ENCODE measurements around the gene SLC30A1. TPM values are rescaled to one million over a fixed set of nuclear protein-coding genes. Genes with fewer than 3 reads are reported as not detected.

SLC30A1 gene
- total and polyA plus RNA-seq, 2 of the 13 experiments (the other 11 are each of a cell fraction or from before 2014, with no cell fraction given), result 5.9 to 24.4 TPM

DNA sequence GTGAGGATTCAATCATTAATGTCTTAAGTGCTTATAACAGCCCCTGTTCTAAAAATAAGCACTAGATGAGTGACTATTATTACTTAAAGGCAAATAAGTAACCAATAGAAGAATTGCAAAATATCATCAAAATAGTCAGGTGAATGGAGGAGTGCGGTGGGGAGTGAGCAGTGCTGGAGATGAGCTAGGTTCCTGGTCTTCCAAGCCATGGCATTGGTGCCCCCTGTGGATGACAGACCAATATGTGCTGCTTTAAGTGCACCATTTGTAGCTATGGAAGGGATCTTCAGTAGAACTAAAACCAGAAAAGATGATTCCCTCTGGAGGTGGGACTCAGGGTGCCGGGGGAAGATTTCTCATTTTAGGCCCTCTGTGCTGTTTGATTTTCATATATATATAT is 46.1 kb upstream of the SLC30A1 start (continued):
- TF ChIP-seq, protein P1, sequence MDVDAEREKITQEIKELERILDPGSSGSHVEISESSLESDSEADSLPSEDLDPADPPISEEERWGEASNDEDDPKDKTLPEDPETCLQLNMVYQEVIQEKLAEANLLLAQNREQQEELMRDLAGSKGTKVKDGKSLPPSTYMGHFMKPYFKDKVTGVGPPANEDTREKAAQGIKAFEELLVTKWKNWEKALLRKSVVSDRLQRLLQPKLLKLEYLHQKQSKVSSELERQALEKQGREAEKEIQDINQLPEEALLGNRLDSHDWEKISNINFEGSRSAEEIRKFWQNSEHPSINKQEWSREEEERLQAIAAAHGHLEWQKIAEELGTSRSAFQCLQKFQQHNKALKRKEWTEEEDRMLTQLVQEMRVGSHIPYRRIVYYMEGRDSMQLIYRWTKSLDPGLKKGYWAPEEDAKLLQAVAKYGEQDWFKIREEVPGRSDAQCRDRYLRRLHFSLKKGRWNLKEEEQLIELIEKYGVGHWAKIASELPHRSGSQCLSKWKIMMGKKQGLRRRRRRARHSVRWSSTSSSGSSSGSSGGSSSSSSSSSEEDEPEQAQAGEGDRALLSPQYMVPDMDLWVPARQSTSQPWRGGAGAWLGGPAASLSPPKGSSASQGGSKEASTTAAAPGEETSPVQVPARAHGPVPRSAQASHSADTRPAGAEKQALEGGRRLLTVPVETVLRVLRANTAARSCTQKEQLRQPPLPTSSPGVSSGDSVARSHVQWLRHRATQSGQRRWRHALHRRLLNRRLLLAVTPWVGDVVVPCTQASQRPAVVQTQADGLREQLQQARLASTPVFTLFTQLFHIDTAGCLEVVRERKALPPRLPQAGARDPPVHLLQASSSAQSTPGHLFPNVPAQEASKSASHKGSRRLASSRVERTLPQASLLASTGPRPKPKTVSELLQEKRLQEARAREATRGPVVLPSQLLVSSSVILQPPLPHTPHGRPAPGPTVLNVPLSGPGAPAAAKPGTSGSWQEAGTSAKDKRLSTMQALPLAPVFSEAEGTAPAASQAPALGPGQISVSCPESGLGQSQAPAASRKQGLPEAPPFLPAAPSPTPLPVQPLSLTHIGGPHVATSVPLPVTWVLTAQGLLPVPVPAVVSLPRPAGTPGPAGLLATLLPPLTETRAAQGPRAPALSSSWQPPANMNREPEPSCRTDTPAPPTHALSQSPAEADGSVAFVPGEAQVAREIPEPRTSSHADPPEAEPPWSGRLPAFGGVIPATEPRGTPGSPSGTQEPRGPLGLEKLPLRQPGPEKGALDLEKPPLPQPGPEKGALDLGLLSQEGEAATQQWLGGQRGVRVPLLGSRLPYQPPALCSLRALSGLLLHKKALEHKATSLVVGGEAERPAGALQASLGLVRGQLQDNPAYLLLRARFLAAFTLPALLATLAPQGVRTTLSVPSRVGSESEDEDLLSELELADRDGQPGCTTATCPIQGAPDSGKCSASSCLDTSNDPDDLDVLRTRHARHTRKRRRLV (CRISPR knock-in tag; IDR thresholded peaks at IDR 0.05), result no peak
- no peak for TF ChIP-seq ZMAT3 (CRISPR knock-in tag; conservative IDR thresholded peaks at IDR 0.05)
- no peak for TF ChIP-seq ZNF816 (CRISPR knock-in tag; IDR thresholded peaks at IDR 0.05; ENCODE audit: borderline replicate concordance)
- no peak for TF ChIP-seq ZNF776 (CRISPR knock-in tag; IDR thresholded peaks at IDR 0.05)
- no peak for TF ChIP-seq ZKSCAN8 (CRISPR knock-in tag; IDR thresholded peaks at IDR 0.05; ENCODE audit: borderline replicate concordance)
- TF ChIP-seq MBD4 (IDR thresholded peaks at IDR 0.05; ENCODE audit: borderline replicate concordance, low read length), result no peak
- TF ChIP-seq MXI1 (IDR thresholded peaks at IDR 0.05; ENCODE audit: borderline replicate concordance, low read depth, low read length), result 0 out of 3 replicates have a peak, but pooled peaks have one; percentile 32
- TF ChIP-seq, protein P2, sequence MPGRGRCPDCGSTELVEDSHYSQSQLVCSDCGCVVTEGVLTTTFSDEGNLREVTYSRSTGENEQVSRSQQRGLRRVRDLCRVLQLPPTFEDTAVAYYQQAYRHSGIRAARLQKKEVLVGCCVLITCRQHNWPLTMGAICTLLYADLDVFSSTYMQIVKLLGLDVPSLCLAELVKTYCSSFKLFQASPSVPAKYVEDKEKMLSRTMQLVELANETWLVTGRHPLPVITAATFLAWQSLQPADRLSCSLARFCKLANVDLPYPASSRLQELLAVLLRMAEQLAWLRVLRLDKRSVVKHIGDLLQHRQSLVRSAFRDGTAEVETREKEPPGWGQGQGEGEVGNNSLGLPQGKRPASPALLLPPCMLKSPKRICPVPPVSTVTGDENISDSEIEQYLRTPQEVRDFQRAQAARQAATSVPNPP (CRISPR knock-in tag; IDR thresholded peaks at IDR 0.05), result no peak
- no peak for TF ChIP-seq ZNF430 (CRISPR knock-in tag; IDR thresholded peaks at IDR 0.05)
- no peak for TF ChIP-seq ZNF713 (CRISPR knock-in tag; IDR thresholded peaks at IDR 0.05)
- TF ChIP-seq, protein P3, sequence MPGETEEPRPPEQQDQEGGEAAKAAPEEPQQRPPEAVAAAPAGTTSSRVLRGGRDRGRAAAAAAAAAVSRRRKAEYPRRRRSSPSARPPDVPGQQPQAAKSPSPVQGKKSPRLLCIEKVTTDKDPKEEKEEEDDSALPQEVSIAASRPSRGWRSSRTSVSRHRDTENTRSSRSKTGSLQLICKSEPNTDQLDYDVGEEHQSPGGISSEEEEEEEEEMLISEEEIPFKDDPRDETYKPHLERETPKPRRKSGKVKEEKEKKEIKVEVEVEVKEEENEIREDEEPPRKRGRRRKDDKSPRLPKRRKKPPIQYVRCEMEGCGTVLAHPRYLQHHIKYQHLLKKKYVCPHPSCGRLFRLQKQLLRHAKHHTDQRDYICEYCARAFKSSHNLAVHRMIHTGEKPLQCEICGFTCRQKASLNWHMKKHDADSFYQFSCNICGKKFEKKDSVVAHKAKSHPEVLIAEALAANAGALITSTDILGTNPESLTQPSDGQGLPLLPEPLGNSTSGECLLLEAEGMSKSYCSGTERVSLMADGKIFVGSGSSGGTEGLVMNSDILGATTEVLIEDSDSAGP (CRISPR knock-in tag; IDR thresholded peaks at IDR 0.05; ENCODE audit: borderline replicate concordance), result no peak
- TF ChIP-seq, protein P4, sequence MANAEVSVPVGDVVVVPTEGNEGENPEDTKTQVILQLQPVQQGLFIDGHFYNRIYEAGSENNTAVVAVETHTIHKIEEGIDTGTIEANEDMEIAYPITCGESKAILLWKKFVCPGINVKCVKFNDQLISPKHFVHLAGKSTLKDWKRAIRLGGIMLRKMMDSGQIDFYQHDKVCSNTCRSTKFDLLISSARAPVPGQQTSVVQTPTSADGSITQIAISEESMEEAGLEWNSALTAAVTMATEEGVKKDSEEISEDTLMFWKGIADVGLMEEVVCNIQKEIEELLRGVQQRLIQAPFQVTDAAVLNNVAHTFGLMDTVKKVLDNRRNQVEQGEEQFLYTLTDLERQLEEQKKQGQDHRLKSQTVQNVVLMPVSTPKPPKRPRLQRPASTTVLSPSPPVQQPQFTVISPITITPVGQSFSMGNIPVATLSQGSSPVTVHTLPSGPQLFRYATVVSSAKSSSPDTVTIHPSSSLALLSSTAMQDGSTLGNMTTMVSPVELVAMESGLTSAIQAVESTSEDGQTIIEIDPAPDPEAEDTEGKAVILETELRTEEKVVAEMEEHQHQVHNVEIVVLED (CRISPR knock-in tag; IDR thresholded peaks at IDR 0.05; ENCODE audit: borderline replicate concordance), result no peak
- TF ChIP-seq KDM1A (CRISPR knock-in tag; IDR thresholded peaks at IDR 0.05), result no peak
- TF ChIP-seq ZNF501 (CRISPR knock-in tag; IDR thresholded peaks at IDR 0.05), result no peak
- TF ChIP-seq TEAD3 (CRISPR knock-in tag; optimal IDR thresholded peaks at IDR 0.05; ENCODE audit: borderline replicate concordance), result peak; percentile 47
- peak in 1 of 2 experiments; percentile 12; a peak in 1 of 4 replicates for TF ChIP-seq EP300 (IDR thresholded peaks at IDR 0.05; ENCODE audit: low read depth in 2 of 2, low read length in 2 of 2)
- no peak for TF ChIP-seq EP300 (CRISPR knock-in tag; IDR thresholded peaks at IDR 0.05; ENCODE audit: borderline replicate concordance)
- TF ChIP-seq, protein P5, sequence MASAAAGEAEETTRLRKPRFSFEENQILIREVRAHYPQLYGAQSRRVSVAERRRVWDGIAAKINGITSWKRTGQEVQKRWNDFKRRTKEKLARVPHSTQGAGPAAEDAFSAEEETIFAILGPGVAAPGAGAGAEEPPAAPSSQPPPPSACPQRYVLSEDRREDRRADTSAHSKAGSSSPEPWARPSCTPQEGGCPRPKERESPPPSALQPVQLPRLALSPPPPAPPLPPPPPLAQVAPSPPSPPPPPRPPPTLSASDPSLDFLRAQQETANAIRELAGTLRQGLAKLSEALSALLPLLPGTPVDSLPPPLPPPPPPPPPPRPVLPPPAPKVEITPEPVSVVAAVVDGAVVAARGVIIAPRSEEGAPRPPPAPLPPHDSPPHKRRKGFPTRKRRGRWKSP (CRISPR knock-in tag; IDR thresholded peaks at IDR 0.05), result no peak

Measured in HepG2 (cell line).